Parathyroid adenoma (tissue), 2 donors: Measurements from ENCODE around the gene KIF17.
"Not testable (repeated sequence)": the region's sequence is repeated elsewhere in the genome, so short reads cannot be mapped to it uniquely, and the experiment has no call there.

Experiments used
- H2AFZ ChIP-seq: fragments of 300-600 bp; sonication (generic); one replicate; pipeline ENCODE4 v1.7.0; 2017; ENCODE audit warnings: antibody characterized with exemption, mild to moderate bottlenecking
- H3K27ac ChIP-seq: fragments of 300-600 bp; sonication (generic); one replicate; pipeline ENCODE4 v1.7.0; 2017
- H3K27me3 ChIP-seq: fragments of 300-600 bp; sonication (generic); one replicate; pipeline ENCODE4 v1.7.0; 2017; ENCODE audit warnings: low read length; ENCODE audit not compliant: control insufficient read depth, insufficient read depth
- H3K36me3 ChIP-seq: fragments of 300-600 bp; sonication (generic); one replicate; pipeline ENCODE4 v1.7.0; 2017; ENCODE audit warnings: low read length; ENCODE audit not compliant: control insufficient read depth, insufficient read depth
- H3K4me1 ChIP-seq: fragments of 300-600 bp; sonication (generic); one replicate; pipeline ENCODE4 v1.7.0; 2017; ENCODE audit warnings: control low read depth
- H3K4me2 ChIP-seq: fragments of 300-600 bp; sonication (generic); one replicate; pipeline ENCODE4 v1.7.0; 2017; ENCODE audit warnings: low read length
- H3K4me3 ChIP-seq: fragments of 300-600 bp; sonication (generic); one replicate; pipeline ENCODE4 v1.7.0; 2017; ENCODE audit warnings: low read depth, low read length
- H3K79me2 ChIP-seq: fragments of 300-600 bp; sonication (generic); one replicate; pipeline ENCODE4 v1.7.0; 2017; ENCODE audit warnings: control low read depth
- H3K9ac ChIP-seq: fragments of 300-600 bp; sonication (generic); one replicate; pipeline ENCODE4 v1.7.0; 2017; ENCODE audit warnings: mild to moderate bottlenecking
- H3K9me3 ChIP-seq: fragments of 300-600 bp; sonication (generic); one replicate; pipeline ENCODE4 v1.7.0; 2017; ENCODE audit warnings: low read length; ENCODE audit not compliant: control insufficient read depth
- TF ChIP-seq, protein P1 (sequence below): fragments of 300-600 bp; sonication (generic); IDR thresholded peaks from one replicate; pipeline ENCODE4 v1.7.0; 2017; ENCODE audit warnings: antibody characterized with exemption, mild to moderate bottlenecking
- donor health status: primary hyperparathyroidism.

KIF17 gene

DNA sequence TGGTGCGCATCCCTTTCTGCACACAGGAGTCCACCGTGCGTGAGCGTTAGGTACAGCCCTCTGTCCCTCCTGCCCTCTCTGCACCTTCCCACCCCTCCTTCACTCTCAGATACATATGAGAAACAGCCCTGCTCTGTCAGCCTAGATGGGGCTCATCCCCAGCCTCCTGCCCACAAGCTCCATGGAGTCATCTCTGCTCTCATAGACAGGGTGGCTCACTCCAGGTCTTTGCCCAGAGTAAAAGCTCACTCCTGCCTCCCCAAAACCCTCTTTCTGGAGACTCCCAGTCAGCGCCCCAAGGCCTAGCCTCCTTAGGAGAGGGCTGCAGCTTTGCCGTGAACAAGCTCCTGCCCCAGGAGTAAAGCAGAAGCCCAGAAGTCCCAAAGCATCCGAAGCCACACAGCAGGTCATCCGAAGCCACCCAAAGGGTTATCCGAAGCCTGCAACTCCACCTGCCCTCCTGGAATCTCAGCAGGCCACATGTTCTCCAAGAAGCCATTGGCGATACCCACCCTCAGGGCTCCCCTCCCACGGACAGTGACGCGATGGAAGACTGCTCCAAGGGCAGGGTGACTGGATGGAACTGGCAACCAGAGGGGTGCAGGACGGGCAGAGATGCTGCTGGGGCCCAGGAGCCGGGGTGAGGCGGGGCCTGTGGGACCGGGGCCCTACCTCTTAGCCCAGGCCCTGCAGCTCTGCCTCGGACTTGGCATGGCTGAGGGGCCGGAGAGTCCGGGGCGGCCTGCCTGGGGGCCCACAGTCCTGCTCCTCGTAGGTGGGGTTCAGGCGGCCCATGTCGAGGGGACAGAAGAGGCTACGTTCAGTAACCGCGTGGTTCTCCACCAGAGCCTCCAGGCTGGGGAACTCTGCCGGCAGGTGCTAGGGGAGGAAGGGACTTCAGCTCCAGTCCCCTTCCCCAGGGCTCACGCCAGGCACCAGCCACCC is 3.6 kb upstream of the KIF17 start:
- no peaks in the 10 kb centered on the region for H3K27me3 ChIP-seq
- no peak overlapping the region for H3K4me3 ChIP-seq
- H3K79me2 ChIP-seq, result no peaks in the 10 kb centered on the region
- TF ChIP-seq, protein P1, sequence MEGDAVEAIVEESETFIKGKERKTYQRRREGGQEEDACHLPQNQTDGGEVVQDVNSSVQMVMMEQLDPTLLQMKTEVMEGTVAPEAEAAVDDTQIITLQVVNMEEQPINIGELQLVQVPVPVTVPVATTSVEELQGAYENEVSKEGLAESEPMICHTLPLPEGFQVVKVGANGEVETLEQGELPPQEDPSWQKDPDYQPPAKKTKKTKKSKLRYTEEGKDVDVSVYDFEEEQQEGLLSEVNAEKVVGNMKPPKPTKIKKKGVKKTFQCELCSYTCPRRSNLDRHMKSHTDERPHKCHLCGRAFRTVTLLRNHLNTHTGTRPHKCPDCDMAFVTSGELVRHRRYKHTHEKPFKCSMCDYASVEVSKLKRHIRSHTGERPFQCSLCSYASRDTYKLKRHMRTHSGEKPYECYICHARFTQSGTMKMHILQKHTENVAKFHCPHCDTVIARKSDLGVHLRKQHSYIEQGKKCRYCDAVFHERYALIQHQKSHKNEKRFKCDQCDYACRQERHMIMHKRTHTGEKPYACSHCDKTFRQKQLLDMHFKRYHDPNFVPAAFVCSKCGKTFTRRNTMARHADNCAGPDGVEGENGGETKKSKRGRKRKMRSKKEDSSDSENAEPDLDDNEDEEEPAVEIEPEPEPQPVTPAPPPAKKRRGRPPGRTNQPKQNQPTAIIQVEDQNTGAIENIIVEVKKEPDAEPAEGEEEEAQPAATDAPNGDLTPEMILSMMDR, result no peak
- no peaks in the 10 kb centered on the region for H3K36me3 ChIP-seq
- no peak overlapping the region for H3K9ac ChIP-seq
- H3K4me2 ChIP-seq, result no peak overlapping the region
- no peak overlapping the region for H2AFZ ChIP-seq
- no peaks in the 10 kb centered on the region for H3K4me1 ChIP-seq
- no peak overlapping the region for H3K27ac ChIP-seq
- no peaks in the 10 kb centered on the region for H3K9me3 ChIP-seq

DNA sequence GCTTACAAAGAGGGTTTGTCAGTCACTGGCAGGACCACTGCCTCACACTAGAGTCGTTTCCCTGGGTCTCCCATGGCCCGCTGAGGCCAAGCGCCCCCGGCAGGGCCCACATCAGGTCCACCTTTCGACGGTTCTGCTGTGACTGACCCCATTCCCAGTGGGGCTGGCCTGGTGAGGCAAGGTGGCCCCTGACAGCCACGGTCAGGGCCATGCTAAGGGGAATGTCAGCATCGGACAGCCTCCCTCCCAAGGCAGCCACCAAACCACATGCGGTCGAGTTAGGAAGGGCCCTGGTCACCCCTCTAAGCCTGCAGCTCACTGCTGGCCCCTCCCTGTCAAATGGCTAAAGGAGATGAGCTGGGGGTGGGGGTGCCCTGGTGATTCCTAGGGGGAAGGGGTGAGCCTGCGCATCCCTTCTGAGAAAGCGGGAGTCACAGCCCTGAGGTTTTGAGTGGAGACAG is 2.9 kb upstream of the KIF17 start:
- Histone ChIP-seq H3K9me3 (no peaks in the 10 kb centered on the region), H3K27ac (no peak overlapping the region), H2AFZ (no peak overlapping the region), H3K4me3 (no peak overlapping the region), H3K9ac (no peak overlapping the region), H3K4me1 (no peaks in the 10 kb centered on the region), H3K79me2 (no peaks in the 10 kb centered on the region), H3K27me3 (no peaks in the 10 kb centered on the region), H3K4me2 (no peak overlapping the region), H3K36me3 (no peaks in the 10 kb centered on the region)
- TF ChIP-seq, protein P1, result no peak

GRCh38 chr1:20719871-20720620 is 2.2 kb upstream of the KIF17 start:
- TF ChIP-seq, protein P1, result no peak
- Histone ChIP-seq H3K4me3 (no peak overlapping the region), H3K4me1 (no peaks in the 10 kb centered on the region), H3K36me3 (no peaks in the 10 kb centered on the region), H3K9ac (no peak overlapping the region), H3K79me2 (no peaks in the 10 kb centered on the region), H3K27me3 (no peaks in the 10 kb centered on the region), H3K27ac (no peak overlapping the region), H2AFZ (no peak overlapping the region), H3K4me2 (no peak overlapping the region), H3K9me3 (no peaks in the 10 kb centered on the region)

DNA sequence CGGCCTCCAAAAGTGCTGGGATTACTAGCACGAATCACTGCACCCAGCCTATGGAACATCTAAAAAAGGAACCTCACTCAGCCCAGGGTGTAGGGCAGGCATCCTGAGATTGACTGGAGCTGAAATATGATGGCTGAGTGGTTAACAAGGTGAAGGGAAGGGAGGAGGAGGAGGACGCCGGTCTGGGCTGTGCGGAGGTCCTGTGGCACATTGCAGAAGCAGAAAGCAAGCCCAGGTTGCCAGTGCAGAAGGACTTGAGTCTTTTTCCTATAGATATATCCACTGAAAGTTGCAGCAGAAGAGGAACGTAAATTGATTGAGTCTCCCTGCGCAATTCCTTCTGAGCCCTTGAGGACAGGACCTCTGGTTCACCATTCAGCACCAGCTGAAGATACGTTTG is 1.5 kb upstream of the KIF17 start:
- TF ChIP-seq, protein P1, result no peak
- no peaks in the 10 kb centered on the region for H3K36me3 ChIP-seq
- H3K4me3 ChIP-seq, result no peak overlapping the region
- H3K9ac ChIP-seq, result no peak overlapping the region
- H3K27me3 ChIP-seq, result no peaks in the 10 kb centered on the region
- no peak overlapping the region for H3K4me2 ChIP-seq
- H3K4me1 ChIP-seq, result no peaks in the 10 kb centered on the region
- H3K27ac ChIP-seq, result no peak overlapping the region
- no peaks in the 10 kb centered on the region for H3K9me3 ChIP-seq
- H3K79me2 ChIP-seq, result no peaks in the 10 kb centered on the region
- H2AFZ ChIP-seq, result no peak overlapping the region

- not testable (repeated sequence) for H3K9ac ChIP-seq, H3K27me3 ChIP-seq, H3K4me1 ChIP-seq, H3K27ac ChIP-seq, H3K36me3 ChIP-seq, H3K9me3 ChIP-seq, H3K79me2 ChIP-seq
- H2AFZ ChIP-seq, result peak overlapping the region; percentile 43
- peak overlapping the region; percentile 40 for H3K4me3 ChIP-seq
- peak overlapping the region; percentile 74 for H3K4me2 ChIP-seq
These were observed 606 bp upstream of the KIF17 start for GRCh38 chr1:20718343-20718882.
